Esophagus squamous epithelium (tissue), 5 donors: ENCODE results near the gene CACNB4. TPM values are rescaled to one million over a fixed set of nuclear protein-coding genes. Genes with fewer than 3 reads are reported as not detected.
"Not testable (repeated sequence)": the region's sequence is repeated elsewhere in the genome, so short reads cannot be mapped to it uniquely, and the experiment has no call there.

Source experiments
- DNase-seq: peaks from one replicate; lab custom pipeline; 2025; lab: John Stamatoyannopoulos, UW
- H3K27ac ChIP-seq, 4 donors: fragments of 200-600 bp; sonication (generic); one replicate each; pipeline ENCODE4 v1.5.1; 2016 to 2019; ENCODE audit warnings: mild to moderate bottlenecking in 1 of 4
- H3K27me3 ChIP-seq, 4 donors: fragments of 200-600 bp; sonication (generic); 1 replicate in 3 of 4; 2 replicates in 1 of 4; pipeline versions ENCODE4 v1.5.1 to v1.6.0; 2017 to 2021; ENCODE audit warnings: antibody characterized with exemption in 1 of 4
- H3K36me3 ChIP-seq, 3 donors: fragments of 200-600 bp; sonication (generic); one replicate each; pipeline ENCODE4 v1.5.1; 2016 to 2019
- H3K4me1 ChIP-seq, 3 donors: fragments of 200-600 bp; sonication (generic); one replicate each; pipeline ENCODE4 v1.5.1; 2017 to 2019
- H3K4me3 ChIP-seq, 4 donors: fragments of 200-600 bp; sonication (generic); 1 replicate in 3 of 4; 2 replicates in 1 of 4; pipeline ENCODE4 v1.5.1; 2016 to 2019; ENCODE audit warnings: mild to moderate bottlenecking in 2 of 4, moderate library complexity in 1 of 4
- H3K9me3 ChIP-seq, 3 donors: fragments of 200-600 bp; sonication (generic); one replicate each; pipeline ENCODE4 v1.5.1; 2016 to 2019
- POLR2A ChIP-seq, 4 donors: fragments of 450-650 bp; IDR thresholded peaks; one replicate each; pipeline ENCODE4 v1.6.1; 2017; ENCODE audit warnings: antibody characterized with exemption in 4 of 4, mild to moderate bottlenecking in 4 of 4, moderate library complexity in 3 of 4
- WGBS, 2 donors: methylation state at CpG; one replicate each; pipeline ENCODE4 v1.1.5; 2018; 5-methylcytosine and 5-hydroxymethylcytosine counted together
- intact Hi-C: fragments of 100-400 bp; cut with DNase I; formaldehyde crosslinking; loops from one replicate; pipeline ENCODE4 v1.15.0; 2022
- total RNA-seq, 4 donors: library from RNA; depleted of rRNA; stranded (reverse); fragments of >200 nt; gene quantifications; one replicate each; pipeline ENCODE4 v1.1.0, GENCODE V29; 2016
- TF ChIP-seq, protein P1 (sequence below), 6 experiments: fragments of 450-650 bp in 4 of 6; fragments of 200-600 bp in 2 of 6; sonication (generic) in 2 of 6; IDR thresholded peaks; one replicate each; pipeline ENCODE4 v1.5.1; 2016 to 2019; ENCODE audit warnings: antibody characterized with exemption in 6 of 6, mild to moderate bottlenecking in 4 of 6, moderate library complexity in 4 of 6
- donor health status: DM: yes; HTN: yes; CAD: no.

The CACNB4 gene
- total RNA-seq, 4 donors from 2014 or later, result 6.1 to 11.1 (median 7.2) TPM

DNA sequence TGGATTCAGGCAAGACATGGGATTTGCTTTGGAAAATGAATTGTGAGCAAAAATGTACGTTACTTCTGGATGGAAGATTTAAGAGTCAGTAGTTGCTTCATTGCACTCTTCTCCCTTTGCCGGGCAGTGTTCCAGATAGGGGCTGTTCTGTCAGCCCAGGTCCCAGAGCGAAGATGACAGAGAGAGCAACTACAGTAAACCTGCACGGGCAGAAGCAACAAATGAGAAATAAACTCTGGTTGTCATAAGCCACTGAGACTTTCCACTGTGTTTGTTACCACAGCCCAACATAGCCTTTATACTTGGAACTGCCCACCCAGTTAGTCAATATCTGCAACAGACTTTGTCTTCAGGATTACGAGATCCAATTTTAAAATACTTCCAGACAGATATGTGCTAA lies 83.3 kb downstream of the CACNB4 start:
- H3K4me3 ChIP-seq, result no peak overlapping the region
- H3K27ac ChIP-seq, result no peak overlapping the region
- no peak for TF ChIP-seq POLR2A (IDR thresholded peaks at IDR 0.05)
- no peaks in the 10 kb centered on the region for H3K36me3 ChIP-seq
- no peaks in the 10 kb centered on the region for H3K9me3 ChIP-seq
- H3K27me3 ChIP-seq, result no peaks in the 10 kb centered on the region
- 76 to 79% methylated on average over 5 of the region's 5 CpGs for WGBS, 2 donors
- intact Hi-C loops, result no loop called here
- H3K4me1 ChIP-seq, result no peaks in the 10 kb centered on the region
- DNase-seq, result no peak

DNA sequence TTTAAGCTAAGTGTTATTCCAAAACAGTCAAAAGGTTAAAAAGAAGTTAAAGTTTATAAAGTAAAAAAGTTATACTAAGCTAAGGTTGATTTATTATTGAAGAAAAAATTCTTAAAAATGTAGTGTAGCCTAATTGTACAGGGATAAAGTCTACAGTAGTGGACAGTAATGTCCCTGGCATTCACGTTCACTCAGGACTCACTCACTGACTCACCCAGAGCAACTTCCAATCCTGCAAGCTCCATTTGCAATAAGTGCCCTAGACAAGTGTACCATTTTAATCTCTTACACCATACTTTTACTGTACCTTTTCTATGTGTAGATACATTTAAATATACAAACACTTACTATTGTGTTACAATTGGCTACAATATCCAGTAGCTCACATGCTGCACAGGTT lies 86.1 kb downstream of the CACNB4 start:
- intact Hi-C loops, result no loop called here
- no peaks in the 10 kb centered on the region for H3K9me3 ChIP-seq
- no peaks in the 10 kb centered on the region for H3K36me3 ChIP-seq
- WGBS, 2 donors, result 67% methylated on average over 1 of the region's 1 CpG
- TF ChIP-seq, protein P1, sequence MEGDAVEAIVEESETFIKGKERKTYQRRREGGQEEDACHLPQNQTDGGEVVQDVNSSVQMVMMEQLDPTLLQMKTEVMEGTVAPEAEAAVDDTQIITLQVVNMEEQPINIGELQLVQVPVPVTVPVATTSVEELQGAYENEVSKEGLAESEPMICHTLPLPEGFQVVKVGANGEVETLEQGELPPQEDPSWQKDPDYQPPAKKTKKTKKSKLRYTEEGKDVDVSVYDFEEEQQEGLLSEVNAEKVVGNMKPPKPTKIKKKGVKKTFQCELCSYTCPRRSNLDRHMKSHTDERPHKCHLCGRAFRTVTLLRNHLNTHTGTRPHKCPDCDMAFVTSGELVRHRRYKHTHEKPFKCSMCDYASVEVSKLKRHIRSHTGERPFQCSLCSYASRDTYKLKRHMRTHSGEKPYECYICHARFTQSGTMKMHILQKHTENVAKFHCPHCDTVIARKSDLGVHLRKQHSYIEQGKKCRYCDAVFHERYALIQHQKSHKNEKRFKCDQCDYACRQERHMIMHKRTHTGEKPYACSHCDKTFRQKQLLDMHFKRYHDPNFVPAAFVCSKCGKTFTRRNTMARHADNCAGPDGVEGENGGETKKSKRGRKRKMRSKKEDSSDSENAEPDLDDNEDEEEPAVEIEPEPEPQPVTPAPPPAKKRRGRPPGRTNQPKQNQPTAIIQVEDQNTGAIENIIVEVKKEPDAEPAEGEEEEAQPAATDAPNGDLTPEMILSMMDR (IDR thresholded peaks at IDR 0.05), result no peak
- TF ChIP-seq POLR2A (IDR thresholded peaks at IDR 0.05), result no peak
- no peak for DNase-seq
- H3K4me3 ChIP-seq, result no peak overlapping the region
- no peaks in the 10 kb centered on the region for H3K27me3 ChIP-seq
- no peak overlapping the region for H3K27ac ChIP-seq
- H3K4me1 ChIP-seq, result no peaks in the 10 kb centered on the region

DNA sequence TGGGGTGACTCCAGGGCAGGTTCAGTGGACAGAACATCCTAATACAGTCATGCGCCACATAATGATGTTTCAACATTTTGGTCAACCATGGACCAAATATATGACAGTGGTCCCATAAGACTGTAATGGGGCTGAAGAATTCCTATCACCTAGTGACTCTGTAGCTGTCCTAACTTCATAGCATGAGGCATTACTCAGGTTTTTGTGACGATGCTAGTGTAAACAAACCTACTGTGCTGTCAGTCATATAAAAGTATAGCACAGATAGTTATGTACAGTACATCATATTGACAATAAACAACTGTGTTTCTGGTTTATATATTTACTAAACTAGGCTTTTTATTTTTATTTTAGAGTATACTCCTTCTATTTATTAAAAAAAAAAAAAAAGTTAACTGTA lies 87.1 kb downstream of the CACNB4 start:
- no peak overlapping the region for H3K27ac ChIP-seq
- H3K36me3 ChIP-seq, result no peaks in the 10 kb centered on the region
- TF ChIP-seq, protein P1 (IDR thresholded peaks at IDR 0.05), result no peak
- TF ChIP-seq POLR2A (IDR thresholded peaks at IDR 0.05), result no peak
- no peak overlapping the region for H3K4me3 ChIP-seq
- H3K9me3 ChIP-seq, result no peaks in the 10 kb centered on the region
- H3K4me1 ChIP-seq, result no peaks in the 10 kb centered on the region
- no peaks in the 10 kb centered on the region for H3K27me3 ChIP-seq
- intact Hi-C loops, result no loop called here
- 54 to 78% methylated on average over 2 of the region's 2 CpGs for WGBS, 2 donors
- no peak for DNase-seq

DNA sequence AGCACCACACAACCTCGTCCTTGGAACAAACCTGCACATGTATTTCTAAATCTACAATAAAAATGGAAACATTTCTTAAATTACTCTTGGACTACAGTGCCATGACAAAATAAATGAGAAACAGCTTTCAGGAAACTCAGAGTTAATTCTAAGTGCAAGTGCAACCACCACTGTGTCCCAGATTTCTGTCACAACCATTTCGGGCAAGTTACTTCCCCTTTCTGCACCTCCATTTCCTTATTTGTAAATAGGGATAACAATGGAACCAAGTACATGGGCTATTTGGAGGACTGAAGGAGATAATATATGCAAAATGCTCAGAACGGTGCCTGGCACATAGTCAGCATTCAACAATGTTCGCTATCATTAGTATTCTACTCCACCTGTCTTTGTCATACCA lies 93.2 kb downstream of the CACNB4 start:
- Histone ChIP-seq H3K9me3 (no peaks in the 10 kb centered on the region), H3K27me3 (no peaks in the 10 kb centered on the region), H3K4me3 (no peak overlapping the region), H3K36me3 (no peaks in the 10 kb centered on the region), H3K27ac (no peak overlapping the region), H3K4me1 (peaks cover 0 to 9% (median 0%) of the 10 kb centered on the region in 3 donors)
- no peak for DNase-seq
- 67 to 70% methylated on average over 4 of the region's 4 CpGs for WGBS, 2 donors
- no peak for TF ChIP-seq POLR2A (IDR thresholded peaks at IDR 0.05)
- TF ChIP-seq, protein P1 (IDR thresholded peaks at IDR 0.05), result no peak
- intact Hi-C loops, result no loop called here

DNA sequence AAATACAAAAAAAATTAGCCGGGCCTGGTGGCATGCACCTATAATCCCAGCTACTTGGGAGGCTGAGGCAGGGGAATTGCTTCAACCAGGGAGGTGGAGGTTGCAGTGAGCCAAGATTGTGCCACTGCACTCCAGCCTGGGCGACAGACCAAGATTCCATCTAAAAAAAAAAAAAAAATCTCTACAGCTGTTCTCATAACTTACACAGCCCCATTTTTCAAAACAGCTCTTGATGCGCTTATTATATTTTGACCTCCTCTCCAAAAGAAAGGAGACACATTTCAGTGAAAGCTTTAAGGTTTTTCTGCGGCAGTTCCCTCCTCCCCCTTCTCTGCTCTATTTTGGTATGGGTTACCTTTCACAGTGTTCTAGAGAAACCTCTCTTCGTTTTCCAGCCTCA lies 95.6 kb downstream of the CACNB4 start:
- H3K4me3 ChIP-seq, H3K9me3 ChIP-seq, H3K27ac ChIP-seq, intact Hi-C loops, H3K4me1 ChIP-seq, H3K36me3 ChIP-seq, H3K27me3 ChIP-seq, DNase-seq: not testable (repeated sequence)
- WGBS, 2 donors, result 66 to 70% methylated on average over 5 of the region's 5 CpGs

DNA sequence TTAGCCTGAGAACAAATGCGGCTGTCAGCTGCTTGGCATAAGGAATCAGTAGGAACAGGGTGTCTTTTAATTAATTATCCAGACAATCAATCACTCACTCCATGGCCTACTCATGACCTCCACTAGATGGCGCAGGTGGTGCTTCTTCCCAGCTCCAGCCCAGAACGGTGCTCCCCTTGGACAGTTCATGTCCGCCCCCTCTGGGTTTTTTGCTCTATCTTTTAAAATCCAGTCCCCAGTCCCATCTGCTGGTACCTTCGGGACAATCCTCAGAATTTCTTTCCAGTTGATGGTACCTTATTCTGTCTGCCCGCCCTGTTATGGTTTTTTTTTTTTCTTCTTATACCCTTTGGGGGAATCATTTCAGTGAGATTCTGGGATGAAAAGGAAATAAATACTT lies 99.8 kb downstream of the CACNB4 start:
- WGBS, 2 donors, result 42 to 47% methylated on average over 6 of the region's 6 CpGs
- Histone ChIP-seq H3K27me3 (no peaks in the 10 kb centered on the region), H3K4me3 (no peak overlapping the region), H3K4me1 (peaks cover 0 to 6% (median 0%) of the 10 kb centered on the region in 3 donors), H3K36me3 (no peaks in the 10 kb centered on the region), H3K9me3 (no peaks in the 10 kb centered on the region), H3K27ac (no peak overlapping the region)
- intact Hi-C loops, result no loop called here
- DNase-seq, result no peak
- TF ChIP-seq, protein P1 (IDR thresholded peaks at IDR 0.05), result peak; percentile 38 to 69 (median 52)
- no peak for TF ChIP-seq POLR2A (IDR thresholded peaks at IDR 0.05)
